HG02763 (cell line): ENCODE data around the gene PHKG1.
"Not testable (repeated sequence)": the region's sequence is repeated elsewhere in the genome, so short reads cannot be mapped to it uniquely, and the experiment has no call there.

Experiments
- ATAC-seq: cut with Tn5 transposase; IDR thresholded peaks from one replicate; pipeline ENCODE4 v1.9.1; 2021; ENCODE audit warnings: mild to moderate bottlenecking, moderate library complexity; ENCODE audit not compliant: unreplicated experiment

The PHKG1 gene

DNA sequence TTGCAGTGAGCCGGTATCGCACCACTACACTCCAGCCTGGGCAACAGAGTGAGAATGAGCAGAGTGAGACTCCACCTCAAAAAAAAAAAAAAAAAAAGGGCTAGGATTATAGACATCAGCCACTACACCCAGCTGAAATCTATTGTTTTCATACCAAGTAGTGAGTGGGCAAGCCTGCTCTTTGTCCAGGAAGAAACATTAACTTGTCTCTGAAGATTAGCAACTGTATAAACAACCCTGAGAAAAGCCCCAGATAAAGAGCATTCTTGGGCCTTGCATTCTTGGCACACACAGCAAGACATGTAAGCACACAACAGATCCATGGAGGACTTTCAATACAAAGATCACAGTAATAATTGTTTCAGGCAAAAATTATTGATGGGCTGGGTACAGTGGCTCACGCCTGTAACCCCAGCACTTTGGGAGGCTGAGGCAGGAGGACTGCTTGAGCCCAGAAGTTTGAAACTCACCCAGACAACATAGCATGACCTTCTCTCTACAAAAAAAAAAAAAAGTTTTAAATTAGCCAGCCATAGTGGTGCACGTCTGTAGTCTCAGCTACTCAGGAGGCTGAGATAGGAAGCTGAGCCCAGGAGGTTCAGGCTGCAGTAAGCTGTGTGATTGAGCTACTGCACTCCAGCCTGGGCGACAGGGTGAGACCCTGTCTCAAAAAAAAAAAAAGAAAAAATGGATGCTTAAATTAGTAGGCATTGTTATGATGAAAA is 45.9 kb downstream of the PHKG1 start:
- no peak for ATAC-seq

DNA sequence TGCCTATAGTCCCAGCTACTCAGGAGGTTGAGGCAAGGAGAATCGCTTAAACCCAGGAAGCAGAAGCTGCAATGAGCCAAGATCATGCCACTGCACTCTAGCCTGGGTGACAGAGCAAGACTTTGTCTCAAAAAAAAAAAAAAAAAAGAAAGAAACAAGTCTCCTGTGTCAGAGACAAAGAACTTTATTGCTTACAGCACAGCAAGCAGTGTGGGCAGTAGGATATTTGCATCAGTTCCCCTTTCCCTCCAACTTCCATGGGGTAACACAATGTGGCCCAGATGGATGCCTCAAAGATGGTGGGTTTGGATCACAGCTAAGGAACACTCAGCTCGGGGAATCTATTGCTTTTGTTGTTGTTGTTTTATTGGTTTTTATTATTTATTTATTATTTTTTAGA is 47.0 kb downstream of the PHKG1 start:
- ATAC-seq, result not testable (repeated sequence)

DNA sequence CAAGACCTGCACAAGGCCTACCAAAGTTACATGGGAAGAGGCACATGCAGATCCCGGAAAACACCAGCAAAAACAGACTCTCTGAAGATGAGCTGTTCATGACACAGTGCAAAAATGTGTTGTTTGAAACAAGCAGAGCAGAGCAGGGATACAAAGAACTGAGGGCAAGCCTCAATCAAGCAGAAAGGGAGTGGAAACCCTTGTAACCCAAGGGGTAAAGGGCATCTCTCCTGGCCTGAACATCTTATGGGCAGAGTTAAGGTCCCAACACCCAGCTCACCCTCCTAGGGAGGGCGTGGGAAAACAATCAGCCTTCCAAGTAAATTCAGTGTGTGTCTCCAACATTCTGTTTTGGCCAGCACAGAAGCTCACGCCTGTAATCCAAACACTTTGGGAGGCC is 52.0 kb downstream of the PHKG1 start:
- no peak for ATAC-seq

DNA sequence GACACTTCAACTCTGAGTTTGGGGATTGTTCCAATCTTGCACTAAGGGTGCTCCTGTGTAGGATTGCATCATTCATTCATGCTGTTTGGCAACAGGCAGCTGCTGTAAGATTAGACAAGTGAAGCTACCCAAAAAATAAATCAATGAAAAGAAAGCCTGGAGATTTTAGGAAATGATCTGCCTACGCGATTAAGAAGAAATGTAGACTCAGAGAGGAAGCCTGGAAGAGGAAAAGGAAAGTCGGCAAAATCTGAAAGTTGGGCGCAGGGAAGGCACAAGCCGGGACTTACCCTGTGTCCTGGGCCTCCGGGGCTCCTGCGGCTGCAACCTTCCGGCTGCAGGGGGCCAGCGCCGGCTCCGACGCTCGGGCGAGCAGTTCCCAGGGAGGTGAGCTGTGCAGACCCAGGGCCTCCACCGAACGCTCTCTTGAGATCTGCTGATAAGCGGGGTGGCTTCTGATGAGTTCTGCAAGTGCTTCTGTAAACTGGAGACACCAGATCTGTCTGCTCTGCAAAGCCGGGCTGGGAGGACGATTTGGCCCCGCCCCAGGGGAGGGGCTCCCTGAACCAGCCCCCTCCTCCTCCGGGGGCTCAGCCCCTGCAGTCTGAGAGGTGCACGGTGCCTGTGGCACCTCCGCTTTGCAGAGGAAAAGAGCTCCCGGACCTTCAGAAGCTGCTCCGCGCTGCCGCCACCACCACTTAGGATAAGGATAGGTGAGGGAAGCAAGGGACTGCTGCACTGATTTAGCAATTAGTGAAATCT is 58.9 kb downstream of the PHKG1 start:
- peak; percentile 97 for ATAC-seq

DNA sequence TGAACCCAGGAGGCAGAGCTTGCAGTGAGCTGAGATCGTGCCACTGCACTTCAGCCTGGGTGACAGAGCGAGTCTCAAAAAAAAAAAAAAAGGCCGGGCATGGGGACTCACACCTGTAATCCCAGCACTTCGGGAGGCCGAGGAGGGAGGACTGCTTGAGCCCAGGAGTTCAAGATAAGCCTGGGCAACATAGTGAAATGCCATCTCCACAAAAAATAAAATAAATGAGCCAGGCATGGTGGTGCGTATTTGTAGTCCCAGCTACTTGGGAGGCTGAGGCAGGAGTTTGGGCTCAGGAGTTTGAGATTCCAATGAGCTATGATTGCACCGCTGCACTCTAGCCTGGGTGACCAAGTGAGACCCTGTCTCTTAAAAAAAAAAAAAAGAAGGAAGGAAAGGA is 60.2 kb downstream of the PHKG1 start:
- ATAC-seq, result not testable (repeated sequence)

DNA sequence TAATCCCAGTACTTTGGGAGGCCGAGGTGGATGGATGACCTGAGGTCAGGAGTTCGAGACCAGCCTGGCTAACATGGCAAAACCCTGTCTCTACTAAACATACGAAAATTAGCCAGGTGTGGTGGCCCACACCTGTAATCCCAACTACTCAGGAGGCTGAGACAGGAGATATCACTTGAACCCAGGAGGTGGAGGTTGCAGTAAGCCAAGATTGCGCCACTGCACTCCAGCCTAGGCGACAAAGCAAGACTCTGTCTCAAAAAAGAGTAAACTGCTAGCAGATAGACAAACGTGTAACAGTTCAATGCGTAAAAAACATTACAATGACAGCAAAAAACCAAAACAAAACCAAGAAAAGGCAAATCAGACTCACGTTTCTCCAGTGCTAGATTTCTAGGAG is 61.2 kb downstream of the PHKG1 start:
- not testable (repeated sequence) for ATAC-seq

DNA sequence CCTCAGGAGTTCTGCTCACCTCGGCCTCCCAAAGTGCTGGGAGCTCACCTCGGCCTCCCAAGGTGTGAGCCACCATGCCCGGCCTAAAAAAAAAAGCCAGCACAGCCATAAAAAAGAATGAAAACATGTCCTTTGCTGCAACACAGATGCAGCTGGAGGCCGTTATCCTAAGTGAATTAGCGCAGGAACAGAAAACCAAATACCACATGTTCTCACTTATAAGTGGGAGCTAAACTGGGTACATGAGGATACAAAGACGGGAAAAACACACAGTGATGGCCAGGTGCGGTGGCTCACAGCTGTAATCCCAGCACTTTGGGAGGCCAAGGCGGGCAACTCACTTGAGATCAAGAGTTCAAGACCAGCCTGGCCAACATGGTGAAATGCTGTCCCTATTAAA is 62.4 kb downstream of the PHKG1 start:
- no peak for ATAC-seq
